H9 (cell line): Measurements from ENCODE around the gene GTF2A1L. TPM values are rescaled to one million over a fixed set of nuclear protein-coding genes. Genes with fewer than 3 reads are reported as not detected.

Experiments
- DNase-seq: peaks from one replicate; pipeline ENCODE4 v3.0.0-alpha.2; 2017
- H2AFZ ChIP-seq: one replicate; pipeline ENCODE4 v1.6.1; 2013; ENCODE audit warnings: mild to moderate bottlenecking, low read length, control low read depth, moderate library complexity
- H2AK5ac ChIP-seq: 2 replicates; pipeline ENCODE4 v1.6.1; 2013; ENCODE audit warnings: low read length, control low read depth, mixed read lengths; ENCODE audit not compliant: insufficient read length
- H2BK120ac ChIP-seq: one replicate; pipeline ENCODE4 v1.6.1; 2013; ENCODE audit warnings: low read depth, mild to moderate bottlenecking, low read length, control low read depth, inconsistent platforms; ENCODE audit not compliant: poor library complexity, severe bottlenecking
- H2BK12ac ChIP-seq: 2 replicates; pipeline ENCODE4 v1.6.1; 2013; ENCODE audit warnings: low read length, control low read depth, mixed read lengths, low read depth; ENCODE audit not compliant: insufficient read length
- H2BK15ac ChIP-seq: 2 replicates; pipeline ENCODE4 v1.6.1; 2013; ENCODE audit warnings: low read depth, low read length, control low read depth
- H2BK20ac ChIP-seq: one replicate; pipeline ENCODE4 v1.6.1; 2013; ENCODE audit warnings: low read depth, mild to moderate bottlenecking, low read length, control low read depth, inconsistent platforms; ENCODE audit not compliant: poor library complexity, severe bottlenecking
- H2BK5ac ChIP-seq: 2 replicates; pipeline ENCODE4 v1.6.1; 2013; ENCODE audit warnings: low read length, control low read depth, mixed read lengths; ENCODE audit not compliant: insufficient read length
- H3K14ac ChIP-seq: 2 replicates; pipeline ENCODE4 v1.6.1; 2013; ENCODE audit warnings: low read length, control low read depth; ENCODE audit not compliant: insufficient read depth
- H3K18ac ChIP-seq: 2 replicates; pipeline ENCODE4 v1.6.1; 2013; ENCODE audit warnings: low read depth, mild to moderate bottlenecking, mixed read lengths, low read length, control low read depth; ENCODE audit not compliant: insufficient read length
- H3K23ac ChIP-seq: 2 replicates; pipeline ENCODE4 v1.6.1; 2013; ENCODE audit warnings: low read length, control low read depth, mixed read lengths, low read depth; ENCODE audit not compliant: insufficient read length
- H3K23me2 ChIP-seq: 2 replicates; pipeline ENCODE4 v1.6.1; 2013; ENCODE audit warnings: low read depth, mild to moderate bottlenecking, mixed read lengths, low read length, control low read depth; ENCODE audit not compliant: insufficient read length, poor library complexity, severe bottlenecking
- H3K27ac ChIP-seq: 2 replicates; pipeline ENCODE4 v1.5.1; 2013; ENCODE audit warnings: low read length, control low read depth, mixed read lengths, low read depth; ENCODE audit not compliant: insufficient read length
- H3K27me3 ChIP-seq: 2 replicates; pipeline ENCODE4 v1.6.1; 2013; ENCODE audit warnings: low read length, control low read depth, inconsistent platforms; ENCODE audit not compliant: insufficient read depth
- H3K4ac ChIP-seq: 2 replicates; pipeline ENCODE4 v1.6.1; 2013; ENCODE audit warnings: low read depth, mild to moderate bottlenecking, control low read depth, inconsistent platforms, low read length, moderate library complexity
- H3K4me1 ChIP-seq: 2 replicates; pipeline ENCODE4 v1.6.1; 2013; ENCODE audit warnings: low read length, control low read depth, inconsistent platforms; ENCODE audit not compliant: insufficient read depth
- H3K4me2 ChIP-seq: 2 replicates; pipeline ENCODE4 v1.6.1; 2013; ENCODE audit warnings: low read length, control low read depth, mixed read lengths; ENCODE audit not compliant: insufficient read length, insufficient read depth
- H3K56ac ChIP-seq: 2 replicates; pipeline ENCODE4 v1.6.1; 2013; ENCODE audit warnings: low read depth, mild to moderate bottlenecking, mixed read lengths, low read length, control low read depth; ENCODE audit not compliant: insufficient read length
- H3K79me1 ChIP-seq: 2 replicates; pipeline ENCODE4 v1.6.1; 2013; ENCODE audit warnings: low read depth, mild to moderate bottlenecking, moderate library complexity, low read length, control low read depth, inconsistent platforms; ENCODE audit not compliant: insufficient read depth, poor library complexity, severe bottlenecking
- H3K79me2 ChIP-seq: 2 replicates; pipeline ENCODE4 v1.6.1; 2013; ENCODE audit warnings: low read length, control low read depth, inconsistent platforms; ENCODE audit not compliant: insufficient read depth
- H3K9ac ChIP-seq: 2 replicates; pipeline ENCODE4 v1.6.1; 2013; ENCODE audit warnings: low read length, control low read depth, mixed read lengths; ENCODE audit not compliant: insufficient read length; ENCODE audit errors: extremely low read depth
- H3K9me3 ChIP-seq: one replicate; pipeline ENCODE4 v1.6.1; 2013; ENCODE audit warnings: low read depth, low read length, inconsistent platforms; ENCODE audit not compliant: control insufficient read depth
- H3T11ph ChIP-seq: one replicate; pipeline ENCODE4 v1.6.1; 2013; ENCODE audit warnings: mild to moderate bottlenecking, low read length, control low read depth, inconsistent platforms
- H4K20me1 ChIP-seq: one replicate; pipeline ENCODE4 v1.6.1; 2013; ENCODE audit not compliant: control insufficient read depth, insufficient read length, insufficient read depth
- H4K5ac ChIP-seq: 2 replicates; pipeline ENCODE4 v1.6.1; 2013; ENCODE audit warnings: low read depth, mild to moderate bottlenecking, mixed read lengths, low read length, control low read depth; ENCODE audit not compliant: insufficient read length
- H4K8ac ChIP-seq: replicated peaks from 2 replicates; pipeline ENCODE4 v1.6.1; 2013; ENCODE audit warnings: low read length, control low read depth, mixed read lengths, low read depth; ENCODE audit not compliant: insufficient read length
- H4K91ac ChIP-seq: 2 replicates; pipeline ENCODE4 v1.6.1; 2013; ENCODE audit warnings: low read depth, mild to moderate bottlenecking, moderate library complexity, mixed read lengths, low read length, control low read depth; ENCODE audit not compliant: insufficient read length
- H3K27ac Mint-ChIP-seq, 3 experiments: 2 replicates in 2 of 3; 3 replicates in 1 of 3; pipeline ENCODE4 v1.8.0; 2020 to 2021; ENCODE audit warnings: mixed read lengths in 3 of 3, mild to moderate bottlenecking in 1 of 3, moderate library complexity in 1 of 3
- H3K27me3 Mint-ChIP-seq: 2 replicates; pipeline ENCODE4 v1.8.0; 2021; ENCODE audit warnings: low read depth, mild to moderate bottlenecking, moderate library complexity, mixed read lengths
- H3K36me3 Mint-ChIP-seq, 3 experiments: 2 replicates in 2 of 3; 3 replicates in 1 of 3; pipeline ENCODE4 v1.8.0; 2020 to 2021; ENCODE audit warnings: low read depth in 3 of 3, mixed read lengths in 3 of 3; ENCODE audit not compliant: insufficient read depth in 1 of 3
- H3K4me1 Mint-ChIP-seq, 2 experiments: 2 replicates each; pipeline ENCODE4 v1.8.0; 2020; ENCODE audit warnings: mixed read lengths in 2 of 2
- H3K4me3 Mint-ChIP-seq, 2 experiments: 2 replicates in 1 of 2; 3 replicates in 1 of 2; pipeline ENCODE4 v1.8.0; 2020 to 2021; ENCODE audit warnings: mild to moderate bottlenecking in 2 of 2, mixed read lengths in 2 of 2, moderate library complexity in 1 of 2
- H3K9me3 Mint-ChIP-seq, 2 experiments: 2 replicates in 1 of 2; 3 replicates in 1 of 2; pipeline ENCODE4 v1.8.0; 2020; ENCODE audit warnings: mild to moderate bottlenecking in 2 of 2, mixed read lengths in 2 of 2, moderate library complexity in 1 of 2
- CTCF ChIP-seq: fragments of 200-600 bp; sonication (generic); conservative IDR thresholded peaks from 3 replicates; pipeline ENCODE4 v1.8.0; 2021; ENCODE audit warnings: antibody characterized with exemption, mild to moderate bottlenecking
- total RNA-seq: library from RNA; stranded (reverse); gene quantifications from 2 replicates; pipeline ENCODE4 v1.2.1, GENCODE V29; 2021

GTF2A1L gene
- total RNA-seq, 1 experiment from 2014 or later: not detected

- Mint-ChIP-seq H3K9me3 (no peaks in the 10 kb centered on the region), H3K4me3 (no peak overlapping the region), H3K27ac (no peak overlapping the region), H3K4me1 (peaks cover 10 to 17% of the 10 kb centered on the region in 2 experiments), H3K36me3 (peaks cover 0 to 7% (median 2%) of the 10 kb centered on the region in 3 experiments; a peak in 2 of 7 replicates), H3K27me3 (peaks cover 4% of the 10 kb centered on the region)
- Histone ChIP-seq H3K4ac (no peak overlapping the region), H3K4me2 (no peak overlapping the region), H2AFZ (no peak overlapping the region), H3K23ac (no peak overlapping the region), H3T11ph (no peak overlapping the region), H3K79me2 (no peaks in the 10 kb centered on the region), H3K9ac (no peak overlapping the region), H4K20me1 (no peaks in the 10 kb centered on the region), H3K18ac (no peak overlapping the region), H3K27ac (no peak overlapping the region), H4K91ac (no peak overlapping the region), H2BK15ac (no peak overlapping the region), H4K5ac (no peak overlapping the region), H3K14ac (no peak overlapping the region), H2AK5ac (no peak overlapping the region), H2BK120ac (no peak overlapping the region), H2BK5ac (no peak overlapping the region), H3K56ac (no peak overlapping the region), H2BK12ac (no peak overlapping the region), H3K23me2 (no peaks in the 10 kb centered on the region), H3K79me1 (no peaks in the 10 kb centered on the region), H3K4me1 (no peaks in the 10 kb centered on the region), H3K27me3 (no peaks in the 10 kb centered on the region), H3K9me3 (no peaks in the 10 kb centered on the region), H4K8ac (no peak overlapping the region), H2BK20ac (no peak overlapping the region)
- TF ChIP-seq CTCF: no peak
- DNase-seq: no peak
Measured at GRCh38 chr2:48569433-48569832, 48.2 kb upstream of the GTF2A1L start.
